DMS 273 treated with DMSO at 0.1 percent for 48 hours (cell line): ENCODE measurements around the gene UBAC1.
A peak's percentile ranks its signal among the peaks of the same experiment; 100 is the strongest.

ENCODE experiments used
- DNase-seq: peaks from one replicate; lab custom pipeline; 2025; lab: John Stamatoyannopoulos, UW

UBAC1 gene

GRCh38 chr9:135961277-135961715 is at the start of gene UBAC1:
Gene UBAC1 (minus strand): TSS chr9:135961373. CDS start chr9:135961162, 211 bp downstream.
- peak; percentile 76 for DNase-seq

- no peak for DNase-seq
These were observed 49.6 kb upstream of the UBAC1 start for GRCh38 chr9:136010615-136011361.

GRCh38 chr9:136010176-136010575 is 49.0 kb upstream of the UBAC1 start:
- DNase-seq, result no peak

- no peak for DNase-seq
These were observed 48.3 kb upstream of the UBAC1 start for GRCh38 chr9:136009516-136009915.

- no peak for DNase-seq
These were observed 47.5 kb upstream of the UBAC1 start for GRCh38 chr9:136008693-136008997.

- no peak for DNase-seq
These were observed 46.9 kb upstream of the UBAC1 start for GRCh38 chr9:136007934-136008692.

GRCh38 chr9:136007276-136007933 is 46.2 kb upstream of the UBAC1 start:
- no peak for DNase-seq

- no peak for DNase-seq
These were observed 45.0 kb upstream of the UBAC1 start for GRCh38 chr9:136006169-136006568.

GRCh38 chr9:136004712-136005111 is 43.5 kb upstream of the UBAC1 start:
- DNase-seq, result no peak

- no peak for DNase-seq
These were observed 43.0 kb upstream of the UBAC1 start for GRCh38 chr9:136004219-136004618.

- DNase-seq, result no peak
These were observed 42.4 kb upstream of the UBAC1 start for GRCh38 chr9:136003411-136004218.

GRCh38 chr9:136002881-136003280 is 41.7 kb upstream of the UBAC1 start:
- no peak for DNase-seq

- DNase-seq, result no peak
These were observed 41.0 kb upstream of the UBAC1 start for GRCh38 chr9:136002215-136002614.

GRCh38 chr9:136001231-136001630 is 40.1 kb upstream of the UBAC1 start:
- DNase-seq, result no peak

- DNase-seq, result no peak
These were observed 37.4 kb upstream of the UBAC1 start for GRCh38 chr9:135998410-135999071.

- no peak for DNase-seq
These were observed 36.8 kb upstream of the UBAC1 start for GRCh38 chr9:135998016-135998380.

- no peak for DNase-seq
These were observed 36.2 kb upstream of the UBAC1 start for GRCh38 chr9:135997090-135998015.

- no peak for DNase-seq
These were observed 34.6 kb upstream of the UBAC1 start for GRCh38 chr9:135995816-135996215.

- DNase-seq, result no peak
These were observed 33.5 kb upstream of the UBAC1 start for GRCh38 chr9:135994501-135995192.
